GM18907 (cell line): ENCODE data around the gene MRPL48.
A peak's percentile ranks its signal among the peaks of the same experiment; 100 is the strongest.
"Not testable (repeated sequence)": the region's sequence is repeated elsewhere in the genome, so short reads cannot be mapped to it uniquely, and the experiment has no call there.

ENCODE experiments used
- ATAC-seq: cut with Tn5 transposase; IDR thresholded peaks from one replicate; pipeline ENCODE4 v1.9.1; 2021; ENCODE audit warnings: mild to moderate bottlenecking, moderate library complexity; ENCODE audit not compliant: unreplicated experiment

Gene MRPL48

DNA sequence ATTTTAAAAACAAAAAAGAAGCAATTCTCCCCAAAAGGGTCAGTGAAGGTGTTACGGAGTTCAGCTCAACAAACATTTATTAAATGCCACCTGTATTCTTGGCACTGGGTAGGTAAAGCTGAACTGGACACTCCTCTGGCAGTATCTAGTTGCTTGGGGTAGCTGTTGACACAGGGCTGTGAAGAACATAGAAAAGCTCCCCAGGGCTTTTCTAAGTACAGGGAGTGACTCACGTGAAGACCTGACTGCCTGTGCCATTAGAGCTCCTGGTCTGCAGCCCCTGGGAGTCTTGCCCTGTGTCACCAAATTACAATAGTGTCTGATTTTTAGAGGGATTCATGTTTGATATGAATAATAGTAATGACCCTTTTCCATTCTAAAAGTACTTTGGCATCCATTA, 45.4 kb downstream of the MRPL48 start:
- no peak for ATAC-seq

- no peak for ATAC-seq
Observed at GRCh38 chr11:73838443-73839122, 50.9 kb downstream of the MRPL48 start.

DNA sequence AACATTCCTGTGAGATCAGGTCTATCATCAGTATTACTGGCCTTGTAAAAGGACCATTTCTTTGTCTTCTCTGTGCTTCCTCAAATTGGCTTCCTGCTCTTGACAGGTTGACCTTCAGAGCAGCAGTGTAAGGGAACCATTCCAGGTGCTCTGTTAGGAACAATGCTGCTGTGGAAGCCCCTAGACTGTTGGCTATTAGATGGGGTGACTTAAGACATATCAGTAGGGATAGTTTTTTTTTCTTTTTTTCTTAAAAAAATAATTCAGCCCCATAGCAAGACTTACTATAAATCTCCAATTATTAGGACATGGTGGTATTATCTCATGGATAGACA, 51.4 kb downstream of the MRPL48 start:
- ATAC-seq = no peak

DNA sequence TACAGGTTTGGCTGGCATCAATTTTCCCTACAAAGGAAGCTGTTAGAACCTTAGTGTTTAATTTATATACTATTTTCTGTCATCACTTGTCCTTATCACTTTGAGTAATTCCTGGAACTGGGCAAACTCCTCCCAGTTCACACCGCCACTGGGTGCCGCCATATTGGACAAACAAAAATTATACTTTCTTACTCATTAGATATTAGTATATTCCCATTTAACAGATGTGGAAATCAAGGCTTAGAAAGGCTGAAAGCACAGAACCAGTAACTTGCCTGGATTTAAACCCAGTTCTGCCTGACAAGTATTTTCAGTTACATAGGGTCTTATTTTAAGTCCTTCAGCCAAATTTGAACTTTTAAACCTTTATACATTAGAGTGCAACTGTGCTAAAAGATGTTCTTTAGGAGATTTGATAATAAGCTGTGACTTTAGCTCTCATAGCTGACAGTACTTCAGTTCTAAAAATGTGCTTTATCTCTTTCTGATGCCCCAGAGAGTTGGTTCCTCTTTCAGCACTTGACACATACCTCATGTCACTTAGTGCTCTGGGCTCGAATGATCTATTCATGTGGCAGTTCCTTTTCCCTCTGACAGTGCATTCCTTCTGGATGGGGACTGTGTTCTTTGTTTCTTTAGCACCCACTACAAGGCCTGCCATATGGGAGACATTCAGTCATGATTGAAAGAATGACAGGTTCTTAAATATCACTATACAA, 63.5 kb downstream of the MRPL48 start:
- ATAC-seq = no peak

- no peak for ATAC-seq
Observed at GRCh38 chr11:73852049-73852448, 64.4 kb downstream of the MRPL48 start.

DNA sequence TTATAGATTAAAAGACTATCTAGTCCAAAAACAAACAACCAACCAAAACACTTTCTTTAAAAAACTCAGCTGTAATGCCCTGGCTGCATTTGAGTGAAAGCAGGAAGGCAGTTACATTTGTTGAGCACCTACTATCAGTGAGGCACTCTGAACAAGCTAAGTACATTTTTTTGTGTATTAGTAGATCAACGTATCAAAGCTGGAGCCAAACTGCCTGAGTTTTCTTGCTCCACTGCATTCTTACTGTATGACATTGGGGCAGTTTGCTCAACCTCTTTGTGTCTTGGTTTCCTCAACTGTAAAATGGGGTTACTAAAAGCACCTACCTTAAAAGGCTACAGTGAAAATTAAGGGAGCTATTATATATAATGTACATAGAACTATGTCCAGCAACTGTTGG, 67.0 kb downstream of the MRPL48 start:
- no peak for ATAC-seq

DNA sequence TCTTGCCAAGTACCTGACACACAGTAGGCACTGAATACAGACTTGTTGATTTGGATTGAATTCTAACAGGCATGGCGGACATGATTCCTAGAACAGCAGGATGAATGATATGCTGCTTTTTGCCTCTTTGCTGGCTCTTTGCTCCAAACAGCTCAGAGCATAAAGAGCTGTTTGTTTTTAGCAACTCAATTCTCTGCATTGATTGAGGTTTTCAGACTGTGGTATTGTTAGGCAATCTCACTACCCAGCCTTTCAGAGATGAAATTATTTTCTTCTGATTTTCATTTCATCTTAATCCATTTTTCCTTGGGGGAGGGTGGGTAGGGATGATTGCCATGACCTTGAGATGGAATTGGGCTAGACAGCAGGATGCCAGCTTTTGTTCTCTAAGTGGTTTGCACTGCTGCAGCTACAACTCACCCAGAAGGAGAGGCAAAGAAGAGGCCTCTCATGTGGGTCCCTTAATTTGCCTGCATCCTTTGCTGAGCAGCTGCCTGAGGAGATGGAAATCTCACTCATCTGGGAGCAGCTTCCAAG, 68.4 kb downstream of the MRPL48 start:
- no peak for ATAC-seq

DNA sequence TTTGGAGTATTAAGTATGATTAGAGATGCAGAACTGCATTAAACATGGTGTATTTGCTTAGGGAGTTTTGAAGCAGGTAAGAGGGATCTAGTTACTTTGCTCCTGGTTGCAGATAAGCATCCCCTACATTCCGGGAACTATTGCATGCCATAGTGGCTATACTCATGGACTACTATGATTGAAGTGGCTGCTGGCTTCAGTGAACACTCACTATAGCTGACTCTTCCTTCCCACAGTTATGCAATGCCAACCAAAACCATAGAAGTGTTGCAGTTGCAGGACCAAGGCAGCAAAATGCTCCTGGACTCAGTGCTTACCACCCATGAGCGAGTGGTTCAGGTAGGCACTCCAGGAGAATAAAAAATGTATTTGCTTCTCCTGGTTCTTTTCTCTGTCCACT, 72.0 kb downstream of the MRPL48 start:
- no peak for ATAC-seq

DNA sequence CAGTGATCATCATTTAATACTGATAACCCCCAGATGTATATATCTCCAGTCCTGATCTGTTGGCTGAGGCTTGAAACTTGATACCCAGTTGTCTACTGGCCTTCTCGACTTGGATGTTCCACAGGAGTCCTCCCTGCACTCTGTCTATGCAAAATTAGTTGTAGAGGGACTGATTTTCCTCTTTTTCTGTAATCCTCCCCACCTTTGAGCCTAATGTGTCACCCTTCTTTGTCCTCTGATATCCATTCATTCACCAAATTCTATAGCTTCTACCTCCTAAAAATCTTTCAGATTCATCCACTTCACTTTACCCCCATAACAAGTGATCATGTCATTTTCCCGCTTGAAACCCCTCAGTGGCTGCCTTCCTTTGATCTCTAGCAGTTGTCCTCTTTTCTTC, 72.5 kb downstream of the MRPL48 start:
- ATAC-seq = no peak

DNA sequence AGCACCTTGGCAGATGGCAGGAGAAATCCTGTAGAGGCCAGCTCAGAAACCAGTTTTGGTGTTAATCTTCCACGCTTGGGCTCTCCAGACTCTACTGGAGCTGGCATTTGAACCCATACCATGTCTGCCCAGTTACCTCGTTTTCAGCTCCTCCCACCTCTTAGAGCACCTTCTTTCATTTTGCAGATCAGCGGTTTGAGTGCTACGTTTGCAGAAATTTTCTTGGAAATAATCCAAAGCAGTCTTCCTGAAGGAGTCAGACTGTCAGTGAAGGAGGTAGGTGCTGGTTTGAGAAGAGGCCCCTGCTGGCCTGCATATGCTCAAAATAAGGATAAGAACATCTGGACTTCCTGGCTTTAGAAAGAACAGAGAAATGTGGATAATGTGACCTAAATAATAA, 75.3 kb downstream of the MRPL48 start:
- no peak for ATAC-seq

GRCh38 chr11:73866095-73866579, 78.5 kb downstream of the MRPL48 start:
- no peak for ATAC-seq

GRCh38 chr11:73866586-73866996, 78.9 kb downstream of the MRPL48 start:
- ATAC-seq = no peak

DNA sequence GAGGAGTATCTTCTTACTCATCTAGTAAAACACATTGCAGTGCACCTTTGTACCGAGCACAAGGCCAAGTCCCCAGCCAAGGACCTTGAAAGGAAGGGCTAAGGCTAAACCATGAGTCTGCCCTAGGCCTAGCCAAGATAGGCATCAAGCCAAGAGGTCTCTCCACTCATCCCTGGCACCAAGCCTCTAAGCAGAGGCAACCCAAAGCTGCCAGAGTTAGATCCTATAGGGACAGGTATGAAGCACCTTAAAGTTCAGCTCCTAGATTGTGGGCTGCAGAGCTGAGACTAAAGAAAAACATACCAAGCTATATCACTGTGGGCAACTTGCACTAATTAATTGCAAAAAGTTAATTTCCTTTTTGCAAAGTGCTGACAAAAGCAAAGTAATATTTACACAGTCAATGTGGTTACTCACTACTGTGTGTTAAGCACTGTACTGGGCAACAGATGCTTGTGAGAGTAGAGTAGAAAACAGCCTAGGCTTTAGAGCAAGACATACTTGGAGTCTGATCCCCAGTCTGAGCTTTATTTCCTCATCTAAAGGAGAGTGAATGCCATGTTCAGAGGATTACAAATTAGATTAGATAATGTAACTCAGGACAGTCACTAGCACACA, 81.8 kb downstream of the MRPL48 start:
- no peak for ATAC-seq

DNA sequence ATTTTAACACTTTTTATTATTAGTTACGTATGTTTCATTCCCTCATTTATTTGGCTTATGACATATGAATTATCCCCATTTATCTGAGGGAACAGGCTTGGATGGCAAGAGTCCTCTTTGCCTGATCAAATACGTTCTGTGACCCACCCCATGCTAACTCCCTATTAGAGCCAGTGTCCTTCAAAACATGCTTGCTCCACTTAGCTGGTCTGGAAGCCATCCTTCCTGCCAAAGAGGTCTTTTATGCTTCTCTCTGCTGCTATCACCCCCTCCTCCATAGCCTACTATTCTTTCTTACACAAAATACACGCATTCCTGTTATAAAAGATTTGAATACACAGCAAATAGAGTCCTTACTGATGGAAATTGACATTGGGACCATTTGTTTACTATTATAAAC, 82.6 kb downstream of the MRPL48 start:
- no peak for ATAC-seq

GRCh38 chr11:73872749-73873357, 85.2 kb downstream of the MRPL48 start:
- ATAC-seq = no peak

GRCh38 chr11:73875380-73875779, 87.7 kb downstream of the MRPL48 start:
- ATAC-seq = no peak

GRCh38 chr11:73875840-73876239, 88.2 kb downstream of the MRPL48 start:
- no peak for ATAC-seq

DNA sequence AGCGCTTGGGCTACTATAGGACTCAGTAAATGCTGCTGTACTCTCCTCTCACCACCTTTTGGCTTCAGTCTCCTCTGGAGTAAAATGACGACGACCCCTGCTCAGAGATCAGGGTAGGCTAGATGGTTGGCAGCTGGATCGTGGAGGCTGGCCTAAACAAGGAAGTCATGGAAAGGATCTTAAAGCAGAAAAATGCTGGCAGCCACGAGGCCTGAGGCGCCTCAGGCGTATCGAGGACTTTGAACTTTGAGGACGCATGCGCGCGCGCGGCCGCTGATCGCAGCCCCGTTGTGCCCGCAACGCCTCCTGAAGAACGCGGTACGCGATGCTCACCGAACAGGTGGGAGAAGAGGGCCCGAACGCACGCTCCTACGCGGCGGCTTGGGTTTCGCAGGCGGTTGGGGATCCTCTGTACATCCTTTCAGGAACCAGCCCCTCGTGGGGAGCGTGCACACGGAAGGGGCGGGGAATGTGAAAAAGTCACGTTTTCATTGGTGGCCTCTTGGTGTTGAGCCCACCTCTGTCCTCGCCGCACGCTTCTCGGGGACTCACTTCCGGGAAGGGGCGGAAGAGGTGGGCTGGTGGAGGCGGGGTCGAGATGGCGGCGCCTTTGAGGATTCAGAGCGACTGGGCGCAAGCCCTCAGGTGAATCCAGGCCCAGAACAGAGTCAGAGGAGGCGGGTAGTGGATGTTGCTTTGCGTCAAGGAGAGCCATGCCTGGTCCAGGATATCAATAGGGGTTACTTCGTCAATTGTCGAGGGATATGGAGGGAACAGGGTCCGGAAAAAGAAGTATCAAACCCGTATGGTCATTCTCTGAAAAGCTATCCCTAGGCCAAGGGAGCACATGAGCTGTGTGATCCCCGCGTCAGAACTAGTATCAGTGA, 89.0 kb downstream of the MRPL48 start, which contains the start of the genes COA4 and PAAF1:
Gene COA4, minus strand, starts transcription at position 423 of the 887 bp plus-strand sequence. CDS start 3,468 bp downstream, outside the sequence.
Gene PAAF1, plus strand, starts transcription at position 576 of the 887 bp plus-strand sequence. Its CDS starts 23 bp downstream, at position 599.
- ATAC-seq = peak; percentile 95

GRCh38 chr11:73878771-73879170, 91.1 kb downstream of the MRPL48 start:
- no peak for ATAC-seq

- not testable (repeated sequence) for ATAC-seq
Observed at GRCh38 chr11:73880449-73880848, 92.8 kb downstream of the MRPL48 start.
